Activated CD8-positive, alpha-beta memory T cell treated with anti-CD3 and anti-CD28 coated beads for 4 hours (primary cell): ENCODE measurements around the gene NECTIN2.
"Not testable (repeated sequence)": the region's sequence is repeated elsewhere in the genome, so short reads cannot be mapped to it uniquely, and the experiment has no call there.

Experiments
- DNase-seq, 2 donors: peaks; one replicate each; pipeline ENCODE4 v3.0.0-alpha.2; 2020; ENCODE audit warnings: low read depth in 2 of 2

The NECTIN2 gene

DNA sequence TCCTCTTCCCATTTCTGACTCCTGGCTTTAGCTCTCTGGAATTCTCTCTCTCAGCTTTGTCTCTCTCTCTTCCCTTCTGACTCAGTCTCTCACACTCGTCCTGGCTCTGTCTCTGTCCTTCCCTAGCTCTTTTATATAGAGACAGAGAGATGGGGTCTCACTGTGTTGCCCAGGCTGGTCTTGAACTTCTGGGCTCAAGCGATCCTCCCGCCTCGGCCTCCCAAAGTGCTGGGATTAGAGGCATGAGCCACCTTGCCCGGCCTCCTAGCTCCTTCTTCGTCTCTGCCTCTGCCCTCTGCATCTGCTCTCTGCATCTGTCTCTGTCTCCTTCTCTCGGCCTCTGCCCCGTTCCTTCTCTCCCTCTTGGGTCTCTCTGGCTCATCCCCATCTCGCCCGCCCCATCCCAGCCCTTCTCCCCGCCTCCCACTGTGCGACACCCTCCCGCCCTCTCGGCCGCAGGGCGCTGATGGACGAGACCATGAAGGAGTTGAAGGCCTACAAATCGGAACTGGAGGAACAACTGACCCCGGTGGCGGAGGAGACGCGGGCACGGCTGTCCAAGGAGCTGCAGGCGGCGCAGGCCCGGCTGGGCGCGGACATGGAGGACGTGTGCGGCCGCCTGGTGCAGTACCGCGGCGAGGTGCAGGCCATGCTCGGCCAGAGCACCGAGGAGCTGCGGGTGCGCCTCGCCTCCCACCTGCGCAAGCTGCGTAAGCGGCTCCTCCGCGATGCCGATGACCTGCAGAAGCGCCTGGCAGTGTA is 62.2 kb downstream of the NECTIN2 start:
- DNase-seq: no peak

DNA sequence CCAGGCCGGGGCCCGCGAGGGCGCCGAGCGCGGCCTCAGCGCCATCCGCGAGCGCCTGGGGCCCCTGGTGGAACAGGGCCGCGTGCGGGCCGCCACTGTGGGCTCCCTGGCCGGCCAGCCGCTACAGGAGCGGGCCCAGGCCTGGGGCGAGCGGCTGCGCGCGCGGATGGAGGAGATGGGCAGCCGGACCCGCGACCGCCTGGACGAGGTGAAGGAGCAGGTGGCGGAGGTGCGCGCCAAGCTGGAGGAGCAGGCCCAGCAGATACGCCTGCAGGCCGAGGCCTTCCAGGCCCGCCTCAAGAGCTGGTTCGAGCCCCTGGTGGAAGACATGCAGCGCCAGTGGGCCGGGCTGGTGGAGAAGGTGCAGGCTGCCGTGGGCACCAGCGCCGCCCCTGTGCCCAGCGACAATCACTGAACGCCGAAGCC is 62.8 kb downstream of the NECTIN2 start:
- no peak for DNase-seq

DNA sequence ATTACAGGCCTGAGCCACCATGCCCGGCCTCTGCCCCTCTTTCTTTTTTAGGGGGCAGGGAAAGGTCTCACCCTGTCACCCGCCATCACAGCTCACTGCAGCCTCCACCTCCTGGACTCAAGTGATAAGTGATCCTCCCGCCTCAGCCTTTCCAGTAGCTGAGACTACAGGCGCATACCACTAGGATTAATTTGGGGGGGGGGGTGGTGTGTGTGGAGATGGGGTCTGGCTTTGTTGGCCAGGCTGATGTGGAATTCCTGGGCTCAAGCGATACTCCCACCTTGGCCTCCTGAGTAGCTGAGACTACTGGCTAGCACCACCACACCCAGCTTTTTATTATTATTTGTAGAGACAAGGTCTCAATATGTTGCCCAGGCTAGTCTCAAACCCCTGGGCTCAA is 63.7 kb downstream of the NECTIN2 start:
- DNase-seq: no peak

DNA sequence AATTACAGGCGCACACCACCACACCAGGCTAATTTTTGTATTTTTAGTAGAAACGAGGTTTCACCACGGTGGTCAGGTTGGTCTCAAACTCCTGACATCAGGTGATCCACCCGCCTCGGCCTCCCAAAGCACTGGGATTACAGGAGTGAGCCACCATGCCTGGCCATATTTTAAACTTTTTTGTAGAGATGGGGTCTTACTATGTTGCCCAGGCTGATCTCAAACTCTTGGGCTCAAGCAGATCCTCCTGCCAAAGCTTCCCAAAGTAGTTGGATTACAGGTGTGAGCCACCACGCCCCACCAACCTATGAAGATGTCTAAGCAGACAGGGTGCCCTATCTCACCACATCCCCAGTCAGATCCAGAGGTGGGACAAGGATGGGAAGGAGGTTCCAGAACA is 65.8 kb downstream of the NECTIN2 start:
- DNase-seq: not testable (repeated sequence)

DNA sequence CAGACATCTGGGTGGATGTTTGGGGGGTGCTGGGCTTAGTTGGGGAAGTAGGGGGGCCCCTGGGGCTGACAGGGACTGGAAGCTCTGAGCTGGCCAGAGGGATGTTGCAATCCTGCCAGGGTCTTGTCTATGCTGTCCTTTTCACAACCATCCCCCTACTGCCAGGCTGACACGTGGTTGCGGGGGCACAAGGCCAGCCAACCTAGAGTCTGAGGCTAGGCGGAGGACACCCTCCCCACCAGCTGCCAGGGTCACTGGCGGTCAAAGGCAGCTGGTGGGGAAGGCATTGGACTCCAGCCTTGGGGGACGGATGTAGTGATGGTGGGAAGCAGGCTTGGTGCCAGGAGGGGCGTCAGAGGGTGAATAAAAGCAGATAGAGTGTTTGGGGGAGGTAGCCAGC is 66.8 kb downstream of the NECTIN2 start:
- DNase-seq: no peak

DNA sequence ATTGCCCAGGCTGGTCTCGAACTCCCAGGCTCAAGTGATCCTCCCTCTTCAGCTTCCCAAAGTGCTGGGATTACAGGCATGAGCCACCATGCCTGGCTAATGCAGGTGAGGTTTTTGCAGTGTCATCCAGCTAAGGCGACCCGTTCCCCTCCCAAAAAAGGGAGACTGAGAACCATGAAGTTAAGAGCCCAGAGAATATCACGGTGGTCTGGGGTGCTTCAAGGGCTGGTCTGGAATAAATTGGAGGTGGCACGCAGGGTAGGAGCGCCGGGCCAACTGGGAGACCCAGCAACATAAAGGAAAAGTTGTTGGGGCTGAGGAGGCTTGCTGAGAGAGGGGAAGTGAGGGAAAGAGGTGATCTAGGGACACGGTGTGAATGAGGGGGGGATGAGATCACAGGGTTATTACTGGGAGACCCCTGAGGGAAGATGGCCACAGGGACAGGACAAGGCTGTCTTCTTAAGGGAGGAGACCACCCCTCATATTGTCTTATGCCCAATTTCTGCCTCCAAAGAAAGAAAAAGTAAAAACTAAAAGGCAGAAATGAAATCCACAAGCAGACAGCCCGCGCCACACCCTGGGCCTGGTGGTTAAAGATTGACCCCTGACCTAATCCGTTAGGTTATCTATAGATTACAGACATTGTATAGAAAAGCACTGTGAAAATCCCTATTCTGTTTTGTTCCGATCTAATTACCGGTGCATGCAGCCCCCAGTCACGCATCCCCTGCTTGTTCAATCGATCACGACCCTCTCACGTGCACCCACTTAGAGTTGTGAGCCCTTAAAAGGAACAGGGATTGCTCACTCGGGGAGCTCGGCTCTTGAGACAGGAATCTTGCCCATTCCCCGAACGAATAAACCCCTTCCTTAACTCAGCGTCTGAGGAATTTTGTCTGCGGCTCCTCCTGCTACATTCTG is 67.7 kb downstream of the NECTIN2 start:
- DNase-seq: not testable (repeated sequence)

DNA sequence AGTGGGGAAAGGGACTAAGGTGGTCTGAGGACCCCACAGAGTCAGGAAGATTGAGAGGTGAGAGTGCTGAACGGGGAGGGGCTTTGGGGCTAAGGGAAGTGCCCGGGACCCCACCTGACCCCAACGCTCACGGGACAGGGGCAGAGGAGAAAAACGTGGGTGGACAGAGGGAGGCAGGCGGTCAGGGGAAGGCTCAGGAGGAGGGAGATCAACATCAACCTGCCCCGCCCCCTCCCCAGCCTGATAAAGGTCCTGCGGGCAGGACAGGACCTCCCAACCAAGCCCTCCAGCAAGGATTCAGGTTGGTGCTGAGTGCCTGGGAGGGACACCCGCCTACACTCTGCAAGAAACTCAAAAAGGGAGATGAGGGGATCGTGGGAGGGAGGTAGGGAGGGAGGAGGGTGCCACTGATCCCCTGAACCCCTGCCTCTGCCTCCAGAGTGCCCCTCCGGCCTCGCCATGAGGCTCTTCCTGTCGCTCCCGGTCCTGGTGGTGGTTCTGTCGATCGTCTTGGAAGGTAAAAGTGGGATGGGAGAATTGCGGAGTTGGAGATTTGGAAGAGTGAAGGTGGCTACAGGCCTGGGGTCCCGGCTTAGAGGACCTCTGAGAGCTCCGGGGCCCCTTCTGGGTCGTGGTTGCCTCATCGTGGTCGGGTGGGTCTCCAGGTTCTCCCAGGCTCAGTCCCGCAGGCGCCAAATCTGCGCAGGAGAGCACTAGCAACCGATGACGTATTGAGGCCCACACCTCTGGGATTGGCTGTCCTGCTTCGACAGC is 68.5 kb downstream of the NECTIN2 start, which contains the start of gene APOC1:
Gene APOC1, plus strand, starts transcription at position 176 of the 774 bp plus-strand sequence. Its CDS starts 284 bp downstream, at position 460.
- DNase-seq: peak; percentile 44 to 55

DNA sequence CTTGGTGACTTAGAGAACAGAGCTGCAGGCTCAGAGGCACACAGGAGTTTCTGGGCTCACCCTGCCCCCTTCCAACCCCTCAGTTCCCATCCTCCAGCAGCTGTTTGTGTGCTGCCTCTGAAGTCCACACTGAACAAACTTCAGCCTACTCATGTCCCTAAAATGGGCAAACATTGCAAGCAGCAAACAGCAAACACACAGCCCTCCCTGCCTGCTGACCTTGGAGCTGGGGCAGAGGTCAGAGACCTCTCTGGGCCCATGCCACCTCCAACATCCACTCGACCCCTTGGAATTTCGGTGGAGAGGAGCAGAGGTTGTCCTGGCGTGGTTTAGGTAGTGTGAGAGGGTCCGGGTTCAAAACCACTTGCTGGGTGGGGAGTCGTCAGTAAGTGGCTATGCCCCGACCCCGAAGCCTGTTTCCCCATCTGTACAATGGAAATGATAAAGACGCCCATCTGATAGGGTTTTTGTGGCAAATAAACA is 78.2 kb downstream of the NECTIN2 start:
- DNase-seq: no peak

DNA sequence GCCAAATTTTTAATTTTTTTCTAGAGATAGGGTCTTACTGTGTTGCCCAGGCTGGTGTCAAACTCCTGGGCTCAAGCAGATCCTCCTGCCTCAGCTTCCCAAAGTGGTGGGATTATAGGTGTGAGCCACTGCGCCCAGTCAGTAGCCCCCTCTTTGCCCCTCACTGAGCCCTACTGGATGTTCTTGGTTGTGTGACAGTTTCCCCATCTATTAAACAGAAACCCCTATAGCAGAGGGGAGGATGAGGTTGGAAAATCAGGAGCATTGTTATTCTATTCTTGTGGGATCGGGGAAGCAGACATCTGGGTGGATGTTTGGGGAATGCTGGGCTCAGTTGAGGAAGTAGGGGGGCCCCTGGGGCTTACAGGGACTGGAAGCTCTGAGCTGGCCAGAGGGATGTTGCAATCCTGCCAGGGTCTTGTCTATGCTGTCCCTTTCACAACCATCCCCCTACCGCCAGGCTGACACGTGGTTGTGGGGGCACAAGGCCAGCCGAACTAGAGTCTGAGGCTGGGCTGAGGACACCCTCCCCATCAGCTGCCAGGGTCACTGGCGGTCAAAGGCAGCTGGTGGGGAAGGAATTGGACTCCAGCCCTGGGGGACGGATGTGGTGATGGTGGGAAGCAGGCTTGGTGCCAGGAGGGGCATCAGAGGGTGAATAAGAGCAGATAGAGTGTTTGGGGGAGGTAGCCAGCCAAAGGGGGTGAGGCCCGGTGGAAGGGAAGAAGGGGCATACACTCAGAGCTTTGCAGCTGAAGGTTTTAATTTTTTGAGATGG is 79.2 kb downstream of the NECTIN2 start:
- DNase-seq: no peak

DNA sequence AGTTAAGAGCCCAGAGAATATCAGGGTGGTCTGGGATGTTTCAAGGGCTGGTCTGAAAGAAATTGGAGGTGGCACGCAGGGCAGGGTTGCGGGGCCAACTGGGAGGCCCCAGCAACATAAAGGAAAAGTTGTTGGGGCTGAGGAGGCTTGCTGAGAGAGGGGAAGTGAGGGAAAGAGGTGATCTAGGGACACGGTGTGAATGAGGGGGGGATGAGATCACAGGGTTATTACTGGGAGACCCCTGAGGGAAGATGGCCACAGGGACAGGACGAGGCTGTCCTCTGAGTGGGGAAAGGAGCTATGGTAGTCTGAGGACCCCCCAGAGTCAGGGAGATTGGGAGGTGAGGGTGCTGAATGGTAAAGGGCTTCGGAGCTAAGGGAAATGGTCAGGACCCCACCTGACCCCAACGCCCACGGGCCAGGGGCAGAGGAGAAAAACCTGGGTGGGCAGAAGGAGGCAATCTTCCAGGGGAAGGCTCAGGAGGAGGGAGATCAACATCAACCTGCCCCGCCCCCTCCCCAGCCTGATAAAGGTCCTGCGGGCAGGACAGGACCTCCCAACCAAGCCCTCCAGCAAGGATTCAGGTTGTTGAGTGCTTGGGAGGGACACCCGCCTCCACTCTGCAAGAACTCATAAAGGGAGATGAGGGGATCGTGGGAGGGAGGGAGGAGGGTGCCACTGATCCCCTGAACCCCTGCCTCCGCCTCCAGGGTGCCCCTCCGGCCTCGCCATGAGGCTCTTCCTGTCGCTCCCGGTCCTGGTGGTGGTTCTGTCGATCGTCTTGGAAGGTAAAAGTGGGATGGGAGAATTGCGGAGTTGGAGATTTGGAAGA is 80.4 kb downstream of the NECTIN2 start:
- not testable (repeated sequence) for DNase-seq

DNA sequence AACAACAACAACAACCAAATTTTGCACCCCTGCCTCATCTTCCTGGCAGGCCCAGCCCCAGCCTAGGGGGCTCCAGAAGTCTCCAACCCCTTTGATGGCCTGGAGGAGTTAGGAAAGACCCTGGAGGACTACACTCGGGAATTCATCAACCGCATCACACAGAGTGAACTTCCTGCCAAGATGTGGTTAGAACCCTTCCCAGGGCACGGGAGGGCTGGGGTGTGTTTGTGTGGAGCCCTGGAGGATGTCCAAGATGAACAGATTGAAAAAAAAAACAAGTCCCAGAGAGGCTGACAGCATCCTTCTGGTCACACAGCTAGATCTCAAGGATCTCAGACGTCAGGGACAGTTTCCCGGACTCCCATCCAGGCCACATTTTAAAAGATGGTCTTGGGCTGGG is 81.6 kb downstream of the NECTIN2 start:
- no peak for DNase-seq

DNA sequence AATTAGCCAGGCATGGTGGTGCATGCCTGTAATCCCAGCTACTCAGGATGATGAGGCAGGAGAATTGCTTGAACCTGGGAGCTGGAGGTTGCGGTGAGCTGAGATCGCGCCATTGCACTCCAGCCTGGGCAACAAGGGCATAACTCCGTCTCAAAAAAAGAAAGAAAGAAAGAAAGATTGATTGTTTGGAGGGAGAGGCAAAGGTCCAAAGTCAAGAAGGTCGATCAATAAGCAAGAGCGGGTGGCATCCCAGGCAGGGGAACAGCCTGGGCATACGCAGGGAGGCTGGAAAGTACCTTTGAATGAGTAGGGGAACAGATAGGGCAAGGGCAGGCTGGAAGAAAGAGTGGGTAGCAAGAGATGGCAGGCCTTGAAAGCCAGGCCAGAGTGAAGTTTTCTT is 84.0 kb downstream of the NECTIN2 start:
- no peak for DNase-seq

DNA sequence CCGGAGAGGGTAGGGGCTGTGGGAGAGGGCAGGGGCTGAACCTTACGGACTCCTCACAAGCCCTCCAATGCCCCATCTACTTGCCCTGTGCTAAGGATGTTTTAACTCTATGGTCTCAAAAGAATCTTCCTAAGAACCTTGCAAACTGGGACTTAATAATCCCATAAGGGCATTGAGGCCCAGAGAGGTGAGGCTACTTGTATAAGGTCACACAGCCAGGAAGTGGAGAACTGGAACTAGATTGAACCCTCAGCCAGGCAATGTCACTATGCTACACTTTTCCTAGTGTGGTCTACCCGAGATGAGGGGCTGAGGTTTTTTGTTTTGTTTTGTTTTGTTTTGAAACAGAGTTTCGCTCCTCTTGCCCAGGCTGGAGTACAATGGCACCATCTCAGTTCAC is 85.4 kb downstream of the NECTIN2 start:
- DNase-seq: no peak
